GM23338 (cell line): ENCODE measurements around the gene CD3D. TPM values are rescaled to one million over a fixed set of nuclear protein-coding genes. Genes with fewer than 3 reads are reported as not detected.

Experiments
- ETS1 ChIP-seq: IDR thresholded peaks from 2 replicates; pipeline ENCODE4 v1.6.1; 2016; ENCODE audit warnings: antibody characterized with exemption
- EZH2phosphoT487 ChIP-seq: fragments of 200-600 bp; sonication (generic); IDR thresholded peaks from one replicate; pipeline ENCODE4 v1.8.1; 2018; ENCODE audit warnings: antibody characterized with exemption; ENCODE audit not compliant: unreplicated experiment
- JUNB ChIP-seq: IDR thresholded peaks from one replicate; pipeline ENCODE4 v1.6.1; 2016; ENCODE audit warnings: antibody characterized with exemption; ENCODE audit not compliant: unreplicated experiment
- REST ChIP-seq: IDR thresholded peaks from one replicate; pipeline ENCODE4 v1.6.1; 2018; ENCODE audit warnings: antibody characterized with exemption; ENCODE audit not compliant: unreplicated experiment
- ZNF114 ChIP-seq: fragments of 250-450 bp; sonication (Bioruptor Pico); IDR thresholded peaks from 2 replicates; pipeline ENCODE4 v1.5.0; 2020; ENCODE audit warnings: mild to moderate bottlenecking, moderate library complexity
- ZNF462 ChIP-seq: fragments of 250-450 bp; sonication (Bioruptor Pico); IDR thresholded peaks from 2 replicates; pipeline ENCODE4 v1.5.0; 2020; ENCODE audit warnings: mild to moderate bottlenecking, moderate library complexity
- polyA plus RNA-seq: library from polyadenylated mRNA; unstranded; fragments of >200 nt; fragmentation: Nextera tagmentation; extraction: Ambion mirVana; gene quantifications from 2 replicates; pipeline ENCODE4 v1.2.1, GENCODE V29; 2016
- total RNA-seq: library from RNA; depleted of rRNA; stranded (reverse); fragments of >200 nt; shearing (Covaris generic); gene quantifications from 2 replicates; pipeline ENCODE4 v1.2.3, GENCODE V29; 2014

Gene CD3D
- total and polyA plus RNA-seq, 2 experiments from 2014 or later, result not detected

- no peak for TF ChIP-seq ZNF462
- no peak for TF ChIP-seq JUNB
- no peak for TF ChIP-seq REST
- TF ChIP-seq ZNF114, result no peak
- TF ChIP-seq EZH2phosphoT487, result no peak
- no peak for TF ChIP-seq ETS1
Measured at GRCh38 chr11:118328745-118329144, 13.8 kb downstream of the CD3D start (continued).
